Stimulated activated CD4-positive, alpha-beta T cell treated with anti-CD3 and anti-CD28 coated beads, Interleukin-15, amount 100 ng/mL, for 48 hours (primary cell): ENCODE results near the gene LIF.
A peak's percentile ranks its signal among the peaks of the same experiment; 100 is the strongest.

Experiments
- DNase-seq, 2 donors: peaks; one replicate each; pipeline ENCODE4 v3.0.0-alpha.2; 2020; ENCODE audit warnings: low read depth in 2 of 2

Gene LIF

DNA sequence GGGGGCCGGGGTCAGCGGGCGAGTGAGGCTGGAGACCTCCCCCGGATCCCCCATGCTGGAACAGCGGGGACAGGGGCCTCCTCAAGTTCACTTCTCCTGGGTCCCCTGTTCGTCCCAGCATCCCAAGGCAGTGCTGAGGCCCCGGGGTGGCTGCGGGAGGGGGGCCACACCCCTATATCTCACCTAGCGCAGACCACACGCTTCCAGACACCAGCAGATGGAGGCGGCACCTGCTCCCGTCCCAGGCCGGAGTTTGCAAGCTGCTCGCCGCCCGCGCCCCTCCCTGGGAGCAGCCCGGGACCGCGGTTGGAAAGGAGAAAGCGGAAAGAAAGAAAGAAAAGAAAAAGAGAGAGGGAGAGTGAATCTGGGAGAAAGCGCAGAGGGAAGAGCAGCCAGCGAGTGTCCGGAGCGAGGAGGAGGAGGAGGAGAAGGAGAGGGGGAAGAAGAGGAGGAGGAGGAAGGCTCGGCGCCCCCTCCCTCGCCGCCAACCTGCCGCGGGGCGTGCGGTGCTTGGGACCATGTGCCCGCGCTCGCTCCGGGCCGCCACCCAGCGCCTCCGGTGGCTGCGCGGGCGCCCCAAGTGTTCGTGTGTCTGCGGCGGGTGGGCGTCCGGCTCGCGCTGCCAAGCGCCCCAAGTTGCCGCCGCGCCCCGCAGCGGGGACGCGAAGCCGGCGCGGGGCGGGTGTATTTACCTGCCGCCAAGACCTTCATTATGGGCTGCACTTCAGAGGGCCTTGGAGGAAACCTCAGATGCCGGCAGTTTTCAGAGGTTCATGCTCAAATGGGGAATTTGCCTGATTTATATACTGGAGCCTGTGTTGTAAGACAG is at the start of gene LIF:
Gene LIF, minus strand, starts transcription at position 775 of the 829 bp plus-strand sequence. Its CDS starts 64 bp downstream, at position 711.
- peak in 1 of 2 donors; percentile 38 for DNase-seq

DNA sequence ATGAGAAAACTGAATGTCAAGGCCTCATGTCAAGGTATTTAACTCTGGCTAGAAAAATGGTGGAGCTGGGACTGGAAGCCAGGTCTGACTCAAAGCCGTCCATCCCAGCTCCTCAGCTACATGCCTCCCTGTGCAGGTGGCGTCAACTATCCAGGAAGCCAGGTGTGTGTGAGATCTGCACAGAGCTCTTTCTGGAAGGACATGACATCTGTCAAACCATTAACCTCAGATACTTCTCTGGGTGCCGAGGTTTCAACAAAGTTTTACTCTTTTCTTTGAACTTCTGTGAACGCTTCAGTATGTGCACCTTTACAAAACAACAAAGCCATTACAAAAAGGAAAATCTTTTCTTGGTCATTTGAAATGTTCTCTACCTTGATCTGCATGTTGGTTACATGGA is 49.8 kb upstream of the LIF start:
- DNase-seq: no peak

GRCh38 chr22:30295576-30295975 is 49.0 kb upstream of the LIF start:
- no peak for DNase-seq

- no peak for DNase-seq
Observed at GRCh38 chr22:30294830-30295229, 48.3 kb upstream of the LIF start.

DNA sequence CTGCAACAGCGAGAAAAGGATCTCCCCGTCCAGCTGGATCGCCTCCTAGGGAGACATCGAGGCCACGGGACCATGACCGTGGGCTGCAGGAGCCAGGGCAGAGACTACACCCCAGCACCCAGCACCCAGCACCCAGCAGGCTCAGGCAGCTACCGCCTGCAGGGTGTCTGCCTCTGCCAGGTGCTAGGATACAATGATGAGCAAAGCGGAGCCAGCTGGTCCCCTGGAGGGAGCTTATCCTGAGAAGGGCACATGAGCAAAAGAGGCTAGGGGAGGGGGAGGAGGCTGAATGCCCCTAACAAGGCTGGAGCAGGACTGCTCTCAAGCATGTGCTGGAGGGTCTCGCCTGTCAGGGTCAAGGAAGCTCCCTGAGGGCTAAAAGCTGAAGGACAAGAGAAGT is 47.5 kb upstream of the LIF start:
- DNase-seq: no peak

DNA sequence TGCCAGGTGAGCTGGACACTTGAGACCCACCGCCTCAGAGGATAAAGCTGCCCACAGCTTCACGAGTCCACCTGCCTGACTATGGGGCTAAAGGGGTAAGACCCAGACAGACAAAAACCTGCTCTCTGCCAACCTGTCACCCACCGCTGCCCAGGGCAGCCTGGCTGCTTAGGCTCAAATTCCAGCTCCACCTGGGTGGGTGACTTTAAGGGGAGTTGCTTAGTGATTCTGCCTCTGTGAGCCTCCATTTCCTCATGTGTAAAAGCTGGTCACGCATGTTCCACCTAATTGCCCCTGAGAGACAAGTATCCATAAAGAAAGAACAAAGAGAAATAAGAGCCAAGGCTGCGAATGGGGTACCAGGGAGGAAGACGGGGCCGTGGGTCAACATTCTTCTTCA is 46.5 kb upstream of the LIF start:
- DNase-seq: no peak

GRCh38 chr22:30292069-30292970 is 45.8 kb upstream of the LIF start:
- no peak for DNase-seq

DNA sequence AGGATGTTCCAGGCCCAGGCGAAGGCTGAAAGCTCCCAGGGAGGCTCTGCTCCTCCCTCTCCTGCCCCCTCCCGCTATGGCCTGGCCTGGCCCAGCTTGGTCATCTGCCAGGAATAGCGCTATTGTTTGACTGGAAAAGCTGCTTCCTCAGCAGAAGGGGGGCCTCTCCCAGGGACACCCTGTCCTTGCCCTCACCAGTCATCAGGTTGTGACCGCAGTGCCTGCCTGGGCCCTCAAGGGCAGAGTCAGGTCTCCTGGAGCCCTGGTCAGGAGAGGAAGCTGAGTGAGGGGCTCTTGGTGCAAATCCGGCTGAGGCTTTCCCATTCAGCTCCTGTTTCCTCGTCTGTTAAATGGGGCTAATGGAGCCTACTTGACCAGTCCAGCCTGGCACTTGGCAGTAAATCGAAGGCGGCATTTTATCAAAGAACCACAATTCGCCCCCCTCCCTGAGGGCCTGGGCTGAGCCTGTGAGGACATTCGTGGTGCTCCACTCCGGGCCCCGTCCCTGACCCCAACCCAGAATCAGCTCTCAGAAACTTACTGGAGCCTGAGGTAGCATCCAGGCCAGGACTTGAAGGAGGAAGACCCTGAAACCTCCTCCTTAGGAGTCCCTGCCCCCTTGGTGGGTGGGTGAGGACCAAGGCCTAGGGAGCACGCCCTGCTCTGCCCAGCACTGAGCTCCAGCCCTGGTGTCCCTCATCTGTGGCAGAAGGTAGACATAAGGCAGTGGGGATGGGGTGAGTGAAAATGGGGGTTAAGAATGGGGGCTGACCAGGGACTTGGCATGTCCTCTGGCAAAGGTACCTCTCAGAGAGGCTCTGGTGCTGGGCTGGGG is 44.7 kb upstream of the LIF start:
- no peak for DNase-seq

- no peak for DNase-seq
Observed at GRCh38 chr22:30290342-30291057, 43.9 kb upstream of the LIF start.

- DNase-seq: no peak
Observed at GRCh38 chr22:30289980-30290313, 43.4 kb upstream of the LIF start.

DNA sequence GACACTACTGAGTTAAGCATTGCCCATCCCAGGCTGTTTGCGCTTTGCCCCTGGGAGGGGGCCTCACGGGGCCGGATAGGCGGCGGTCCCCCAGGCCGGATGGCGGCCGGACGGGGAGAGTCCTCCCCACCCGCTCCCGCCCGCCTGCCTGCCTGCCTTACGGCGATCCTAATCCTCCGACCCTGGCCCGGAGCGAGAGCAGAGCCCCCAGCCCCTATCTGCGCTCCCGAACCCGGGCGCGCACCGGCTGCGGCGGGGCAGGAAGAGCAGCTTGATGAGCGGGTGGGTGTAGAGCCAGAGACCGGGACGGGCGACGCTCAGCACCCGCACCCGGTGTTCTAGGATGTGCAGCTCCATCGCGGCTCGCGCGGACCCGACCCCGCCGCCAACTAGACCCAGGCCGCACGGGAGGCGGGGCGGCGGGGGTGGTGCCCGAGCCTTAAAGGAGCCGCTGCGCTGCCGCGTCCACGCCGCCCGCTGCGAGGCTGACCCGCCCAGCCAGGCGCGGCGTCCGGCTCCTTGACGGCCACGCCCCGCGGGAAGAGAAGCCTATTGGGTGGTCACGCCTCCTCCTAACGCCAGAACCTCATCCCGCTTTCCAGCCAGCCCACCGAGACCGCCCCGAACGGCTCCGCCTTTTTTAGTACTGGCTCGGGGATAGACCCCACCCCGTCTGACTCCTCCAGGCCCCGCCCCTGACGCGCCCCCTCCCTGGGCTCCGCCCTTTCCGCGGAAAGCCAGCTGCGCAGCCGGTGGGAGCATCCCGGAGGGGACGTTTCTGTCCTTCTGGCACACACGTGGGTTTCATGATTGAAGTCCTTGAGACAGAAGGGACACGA is 42.8 kb upstream of the LIF start, which contains the start of gene CASTOR1:
Gene CASTOR1, minus strand, starts transcription at position 365 of the 839 bp plus-strand sequence. Its CDS starts 8 bp downstream, at position 357.
- peak; percentile 73 to 85 for DNase-seq

DNA sequence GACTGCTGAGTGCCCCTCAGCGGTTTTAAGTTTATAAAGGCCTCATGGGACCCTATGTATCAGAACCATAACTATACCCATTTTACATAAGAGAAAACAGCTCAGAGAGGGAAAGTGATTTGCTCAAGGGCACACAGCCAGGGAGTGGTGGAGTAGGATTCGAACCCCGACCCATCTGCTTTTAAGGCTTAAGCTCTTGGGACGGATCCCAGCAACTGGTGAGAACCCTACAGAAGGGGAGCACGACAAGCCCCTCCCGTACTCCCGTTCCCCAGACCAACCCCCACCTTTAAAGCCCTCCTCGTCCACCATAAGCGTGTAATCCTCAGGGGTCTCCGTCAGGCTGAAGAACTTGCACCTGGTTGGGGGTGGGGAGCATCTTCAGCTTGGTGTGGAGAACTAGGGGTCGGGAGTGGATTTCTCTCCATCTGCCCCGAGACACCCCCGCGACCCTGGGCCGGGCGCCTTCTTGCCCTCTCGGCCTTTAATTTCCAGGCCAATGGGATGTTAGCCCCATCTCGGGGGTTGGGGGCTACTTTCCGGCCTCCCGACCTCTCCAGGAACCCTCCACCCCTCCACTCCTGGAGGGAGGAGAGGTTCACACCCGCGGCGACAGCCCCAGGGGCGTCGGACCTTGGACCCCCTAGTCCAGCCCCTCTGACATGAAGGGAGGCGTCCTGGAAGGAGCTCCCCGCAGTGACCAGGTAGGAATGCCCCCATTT is 42.0 kb upstream of the LIF start:
- DNase-seq: no peak

- peak; percentile 76 to 86 for DNase-seq
Observed at GRCh38 chr22:30287648-30288418, 41.3 kb upstream of the LIF start.

DNA sequence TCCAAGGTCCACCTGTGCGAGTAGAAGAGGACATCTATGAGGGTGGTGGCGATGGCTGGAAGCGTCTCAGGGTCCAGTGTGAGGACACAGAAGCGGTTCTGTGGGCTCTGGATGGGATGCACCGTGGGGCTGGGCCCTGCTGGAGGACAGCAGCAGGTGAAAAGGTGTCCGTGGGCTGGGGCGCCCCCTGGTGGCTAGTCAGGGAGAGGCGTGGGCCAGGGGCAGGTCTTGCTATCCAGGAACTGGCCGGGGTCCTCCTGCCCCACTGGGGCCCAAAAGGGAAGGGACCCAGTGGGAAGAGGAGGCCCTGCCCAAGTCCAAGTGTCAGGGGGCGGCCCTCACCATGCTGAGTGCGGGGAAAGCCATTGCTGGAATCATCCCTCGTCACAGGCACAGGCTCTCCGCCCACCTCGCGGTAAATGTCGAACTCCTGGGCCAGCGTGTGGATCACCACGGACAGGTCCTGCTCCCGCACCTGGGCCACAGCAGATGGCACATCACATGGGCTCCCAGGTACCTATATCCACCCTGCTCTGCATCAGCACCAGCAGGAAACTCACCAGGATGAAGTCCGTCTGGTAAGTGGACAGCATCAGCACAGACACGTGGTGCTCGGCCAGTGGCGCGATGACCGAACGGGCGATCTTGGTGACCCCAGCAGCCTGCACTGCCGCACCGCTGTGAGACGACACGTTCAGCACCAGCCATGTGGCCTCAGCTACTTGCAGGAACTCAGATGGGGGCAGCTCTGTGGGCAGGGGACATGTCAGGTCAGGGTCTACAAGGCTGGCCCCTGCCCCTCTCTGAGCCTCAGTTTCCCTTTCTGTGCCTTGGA is 40.5 kb upstream of the LIF start:
- peak; percentile 77 to 84 for DNase-seq

- no peak for DNase-seq
Observed at GRCh38 chr22:30286331-30286730, 39.8 kb upstream of the LIF start.

DNA sequence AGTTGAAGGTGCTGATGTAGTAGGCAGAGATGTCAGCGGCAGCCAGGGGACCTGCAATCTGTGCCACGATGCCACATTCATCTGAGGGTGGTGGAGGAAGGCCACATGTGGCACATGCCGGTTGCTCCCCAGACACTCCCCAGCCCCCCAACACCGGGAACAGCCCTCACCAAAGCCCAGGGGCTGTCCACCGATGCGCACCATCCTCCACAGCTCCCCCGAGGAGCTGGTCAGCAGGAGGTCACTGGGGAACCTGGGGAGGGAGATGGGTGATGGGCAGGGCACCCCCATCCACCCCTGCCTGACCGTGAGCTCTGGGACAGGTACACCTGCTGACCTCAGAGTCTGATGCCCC is 39.3 kb upstream of the LIF start:
- no peak for DNase-seq

GRCh38 chr22:30285176-30285845 is 38.8 kb upstream of the LIF start:
- DNase-seq: no peak
